Thoracic aorta (tissue), 2 donors: ENCODE data around the gene RAB11FIP3. TPM values are rescaled to one million over a fixed set of nuclear protein-coding genes. Genes with fewer than 3 reads are reported as not detected.

Experiments used
- ATAC-seq: fragments of 150-250 bp; one replicate; pipeline ENCODE4 v1.8.0; 2017; ENCODE audit warnings: low read depth; ENCODE audit not compliant: insufficient number of reproducible peaks, low FRiP score
- DNase-seq: peaks from one replicate; pipeline ENCODE4 v3.0.0-alpha.2; 2020; ENCODE audit warnings: low spot score
- H3K27ac ChIP-seq, 2 donors: fragments of 200-600 bp; sonication (generic); 1 replicate in 1 of 2; 2 replicates in 1 of 2; pipeline ENCODE4 v1.5.1; 2016; ENCODE audit warnings: mild to moderate bottlenecking in 2 of 2, moderate library complexity in 2 of 2
- H3K27me3 ChIP-seq: fragments of 200-600 bp; sonication (generic); replicated peaks from 2 replicates; pipeline ENCODE4 v1.6.0; 2016; ENCODE audit warnings: mild to moderate bottlenecking; ENCODE audit not compliant: insufficient read depth
- H3K36me3 ChIP-seq: fragments of 200-600 bp; sonication (generic); one replicate; pipeline ENCODE4 v1.5.1; 2016
- H3K4me1 ChIP-seq, 2 donors: fragments of 200-600 bp; sonication (generic); 1 replicate in 1 of 2; 2 replicates in 1 of 2; pipeline versions ENCODE4 v1.5.1 to v1.6.0; 2016; ENCODE audit warnings: low read depth in 2 of 2, mild to moderate bottlenecking in 1 of 2; ENCODE audit not compliant: control insufficient read depth in 1 of 2
- H3K4me3 ChIP-seq: fragments of 200-600 bp; sonication (generic); 2 replicates; pipeline ENCODE4 v1.5.1; 2016; ENCODE audit warnings: mild to moderate bottlenecking
- H3K9me3 ChIP-seq: fragments of 200-600 bp; sonication (generic); 2 replicates; pipeline ENCODE4 v1.5.1; 2016
- total RNA-seq, 2 donors: library from RNA; depleted of rRNA; stranded (reverse); fragments of >200 nt; gene quantifications; one replicate each; pipeline versions ENCODE4 v1.1.0 to v1.2.3, GENCODE V29; 2016
- TF ChIP-seq, protein P1 (sequence below): fragments of 200-600 bp; sonication (generic); IDR thresholded peaks from one replicate; pipeline ENCODE4 v1.5.1; 2019; ENCODE audit warnings: antibody characterized with exemption

The RAB11FIP3 gene
- total RNA-seq, 2 donors from 2014 or later = 70.1 to 71.1 TPM

DNA sequence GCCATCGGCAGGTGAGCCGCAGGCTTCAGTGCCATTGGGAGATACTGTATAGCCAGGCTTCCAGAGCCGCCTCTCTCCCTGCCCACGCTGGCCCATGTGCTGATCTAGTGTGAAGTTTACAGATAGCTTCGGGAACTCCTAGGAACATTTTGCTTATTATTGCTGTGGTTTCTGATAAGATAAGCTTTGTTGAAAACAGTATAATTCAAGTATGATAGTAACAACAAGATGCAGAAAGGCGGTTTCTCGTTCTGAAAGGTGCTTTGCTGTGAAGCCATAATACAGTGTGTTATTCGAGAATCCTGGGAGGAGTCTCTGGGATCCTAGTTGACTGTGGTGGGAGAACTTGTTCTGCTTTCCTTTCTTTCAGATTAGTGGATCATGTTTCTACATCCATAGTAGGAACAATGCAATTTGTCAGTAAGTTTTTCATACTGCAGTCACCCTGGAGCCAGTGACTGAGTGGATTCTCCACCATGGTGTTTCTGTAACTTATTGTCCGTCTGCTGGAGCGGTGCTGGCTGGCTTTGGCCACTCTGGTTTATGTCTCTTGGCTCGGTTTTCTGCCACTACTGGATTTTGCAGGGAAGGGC is 31.5 kb downstream of the RAB11FIP3 start:
- Histone ChIP-seq H3K27ac (peak overlapping the region; percentile 45 to 52), H3K27me3 (no peaks in the 10 kb centered on the region), H3K9me3 (no peaks in the 10 kb centered on the region), H3K4me3 (peak overlapping the region; percentile 7), H3K4me1 (peaks cover 12 to 21% of the 10 kb centered on the region in 2 donors), H3K36me3 (peaks cover 3% of the 10 kb centered on the region)
- no peak for ATAC-seq
- TF ChIP-seq, protein P1, sequence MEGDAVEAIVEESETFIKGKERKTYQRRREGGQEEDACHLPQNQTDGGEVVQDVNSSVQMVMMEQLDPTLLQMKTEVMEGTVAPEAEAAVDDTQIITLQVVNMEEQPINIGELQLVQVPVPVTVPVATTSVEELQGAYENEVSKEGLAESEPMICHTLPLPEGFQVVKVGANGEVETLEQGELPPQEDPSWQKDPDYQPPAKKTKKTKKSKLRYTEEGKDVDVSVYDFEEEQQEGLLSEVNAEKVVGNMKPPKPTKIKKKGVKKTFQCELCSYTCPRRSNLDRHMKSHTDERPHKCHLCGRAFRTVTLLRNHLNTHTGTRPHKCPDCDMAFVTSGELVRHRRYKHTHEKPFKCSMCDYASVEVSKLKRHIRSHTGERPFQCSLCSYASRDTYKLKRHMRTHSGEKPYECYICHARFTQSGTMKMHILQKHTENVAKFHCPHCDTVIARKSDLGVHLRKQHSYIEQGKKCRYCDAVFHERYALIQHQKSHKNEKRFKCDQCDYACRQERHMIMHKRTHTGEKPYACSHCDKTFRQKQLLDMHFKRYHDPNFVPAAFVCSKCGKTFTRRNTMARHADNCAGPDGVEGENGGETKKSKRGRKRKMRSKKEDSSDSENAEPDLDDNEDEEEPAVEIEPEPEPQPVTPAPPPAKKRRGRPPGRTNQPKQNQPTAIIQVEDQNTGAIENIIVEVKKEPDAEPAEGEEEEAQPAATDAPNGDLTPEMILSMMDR = no peak
- DNase-seq = peak; percentile 13

DNA sequence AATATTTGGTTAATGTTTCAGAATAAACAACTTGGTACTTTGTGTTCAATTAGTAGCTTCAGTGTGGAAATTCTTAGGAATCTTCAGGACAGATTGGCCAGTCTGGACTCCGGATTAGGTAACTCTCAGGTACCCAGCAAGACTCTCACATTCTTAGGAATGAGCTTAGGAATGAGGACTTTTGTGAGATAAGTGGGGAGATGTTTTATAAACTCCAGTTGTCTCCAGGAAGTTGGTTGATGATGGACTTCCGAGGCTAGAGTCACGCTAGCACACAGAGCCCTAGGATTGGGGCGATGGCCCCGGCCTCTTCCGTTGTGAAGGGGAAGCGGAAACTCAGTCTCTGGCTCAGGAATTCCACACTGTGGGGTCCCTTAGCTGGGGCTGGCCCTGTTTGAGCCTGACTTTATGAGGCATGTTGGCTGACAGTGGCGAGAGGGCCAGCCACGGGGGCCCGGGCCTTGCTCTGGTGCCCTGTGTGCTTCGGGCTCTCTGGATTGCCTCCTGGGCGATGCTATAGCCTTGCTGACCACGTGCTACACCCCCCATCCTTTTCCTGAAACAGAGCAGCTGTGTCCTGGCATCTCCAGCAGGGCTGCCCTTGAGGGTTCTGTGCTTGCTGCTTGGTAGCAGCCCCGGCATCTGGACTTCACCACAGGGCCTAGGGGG is 32.4 kb downstream of the RAB11FIP3 start:
- Histone ChIP-seq H3K9me3 (no peaks in the 10 kb centered on the region), H3K27me3 (no peaks in the 10 kb centered on the region), H3K4me1 (peaks cover 12 to 21% of the 10 kb centered on the region in 2 donors), H3K4me3 (no peak overlapping the region), H3K27ac (peak overlapping the region; percentile 45 to 52), H3K36me3 (peaks cover 8% of the 10 kb centered on the region)
- DNase-seq (no peak), ATAC-seq (no peak)
- TF ChIP-seq, protein P1 = no peak

DNA sequence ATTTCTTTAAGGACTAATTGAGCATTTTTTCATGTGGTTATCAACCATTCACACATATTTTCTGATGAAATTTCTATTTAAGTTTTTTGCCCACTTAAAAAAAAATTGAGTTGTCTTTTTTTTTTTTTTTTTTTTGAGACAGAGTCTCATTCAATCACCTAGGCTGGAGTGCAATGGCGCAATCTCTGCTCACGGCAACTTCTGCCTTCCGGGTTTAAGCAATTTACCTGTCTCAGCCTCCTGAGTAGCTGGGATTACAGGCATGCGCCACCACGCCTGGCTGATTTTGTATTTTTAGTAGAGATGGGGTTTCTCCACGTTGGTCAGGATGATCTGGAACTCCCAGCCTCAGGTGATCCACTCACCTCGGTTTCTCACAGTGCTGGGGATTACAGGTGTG is 34.3 kb downstream of the RAB11FIP3 start:
- H3K36me3 ChIP-seq = peaks cover 15% of the 10 kb centered on the region
- H3K4me3 ChIP-seq = no peak overlapping the region

GRCh38 chr16:460787-461186 is 35.3 kb downstream of the RAB11FIP3 start:
- Histone ChIP-seq H3K27ac (no peak overlapping the region), H3K4me3 (no peak overlapping the region), H3K4me1 (peaks cover 12 to 21% of the 10 kb centered on the region in 2 donors), H3K36me3 (peaks cover 15% of the 10 kb centered on the region), H3K27me3 (no peaks in the 10 kb centered on the region), H3K9me3 (no peaks in the 10 kb centered on the region)
- ATAC-seq (no peak), DNase-seq (no peak)
- TF ChIP-seq, protein P1 = no peak

More for the DNA sequence above, 34.3 kb downstream of the RAB11FIP3 start:
- Histone ChIP-seq H3K4me1 (peaks cover 12 to 21% of the 10 kb centered on the region in 2 donors), H3K9me3 (no peaks in the 10 kb centered on the region), H3K27ac (no peak overlapping the region), H3K27me3 (no peaks in the 10 kb centered on the region)
- ATAC-seq (no peak), DNase-seq (no peak)
- TF ChIP-seq, protein P1 = no peak

DNA sequence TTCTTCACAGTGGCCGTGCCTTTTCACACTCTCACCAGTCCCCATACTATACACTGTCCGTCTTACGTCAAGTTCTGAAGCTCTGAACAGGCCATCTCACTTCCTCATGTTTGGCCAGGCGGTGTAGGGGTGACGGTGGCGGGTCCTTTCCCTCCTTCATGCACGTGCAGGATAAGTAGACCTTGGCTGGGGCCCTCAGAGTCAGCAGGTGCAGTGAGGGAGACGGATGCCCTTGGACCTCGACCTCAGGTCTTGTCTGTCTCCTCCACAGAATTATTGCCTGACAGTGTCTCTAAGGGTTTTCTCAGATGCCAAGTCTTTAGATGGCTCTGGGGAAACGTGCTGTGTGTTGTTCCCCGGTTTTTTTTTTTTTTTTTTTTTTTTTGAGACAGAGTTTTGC is 37.6 kb downstream of the RAB11FIP3 start:
- Histone ChIP-seq H3K4me1 (peaks cover under 1 to 2% of the 10 kb centered on the region in 2 donors), H3K9me3 (no peaks in the 10 kb centered on the region), H3K27ac (no peak overlapping the region), H3K36me3 (peaks cover 15% of the 10 kb centered on the region), H3K4me3 (no peak overlapping the region), H3K27me3 (no peaks in the 10 kb centered on the region)
- ATAC-seq (no peak), DNase-seq (no peak)
- TF ChIP-seq, protein P1 = no peak
